ENCODE measurements around the gene OR1D2. TPM values are rescaled to one million over a fixed set of nuclear protein-coding genes. Genes with fewer than 3 reads are reported as not detected.

OR1D2 gene
- total and polyA plus RNA-seq, 7 donors: not detected

- H3K27ac ChIP-seq: no peak overlapping the region
- peak overlapping the region in 3 of 4 donors; percentile 75 to 80 (median 76) for H3K4me3 ChIP-seq
- intact Hi-C loops (cut with DNase I): loop anchor here (5.0 to 10.0 kb wide), 2 partner anchors 588 to 615 kb away; partner anchors contain the start of genes CTNS, EMC6, SHPK and TAX1BP3
- H3K36me3 ChIP-seq: no peaks in the 10 kb centered on the region
- TF ChIP-seq POLR2A (IDR thresholded peaks at IDR 0.05) (no peak), POLR2AphosphoS5 (IDR thresholded peaks at IDR 0.05) (no peak), EP300 (IDR thresholded peaks at IDR 0.05) (no peak), CTCF (IDR thresholded peaks at IDR 0.05) (no peak)
- H3K4me1 ChIP-seq: peaks cover 0 to 12% (median 8%) of the 10 kb centered on the region in 4 donors
- WGBS, 2 donors: 92 to 93% methylated on average over 8 of the region's 8 CpGs
- H3K9me3 ChIP-seq: no peaks in the 10 kb centered on the region
- no peaks in the 10 kb centered on the region for H3K27me3 ChIP-seq
- DNase-seq: no peak
These were observed 54.4 kb downstream of the OR1D2 start for GRCh38 chr17:3049705-3050295.

- intact Hi-C loops (cut with DNase I): loop anchor here (5.0 to 10.0 kb wide), 2 partner anchors 588 to 616 kb away; partner anchors contain the start of genes CTNS, EMC6, SHPK and TAX1BP3
- H3K4me1 ChIP-seq: peaks cover 0 to 12% (median 8%) of the 10 kb centered on the region in 4 donors
- no peaks in the 10 kb centered on the region for H3K27me3 ChIP-seq
- H3K36me3 ChIP-seq: no peaks in the 10 kb centered on the region
- peak overlapping the region; percentile 59 to 80 (median 76) for H3K4me3 ChIP-seq
- peaks cover 0 to 3% (median under 1%) of the 10 kb centered on the region in 4 donors for H3K9me3 ChIP-seq
- WGBS, 2 donors: 1% methylated on average over 50 of the region's 50 CpGs
- H3K27ac ChIP-seq: peak overlapping the region; percentile 71 to 80 (median 78)
- DNase-seq: peak; percentile 98
- TF ChIP-seq POLR2AphosphoS5 (IDR thresholded peaks at IDR 0.05): peak; percentile 28 to 66 (median 48)
- TF ChIP-seq CTCF (IDR thresholded peaks at IDR 0.05): peak; percentile 31 to 60 (median 51)
- TF ChIP-seq EP300 (IDR thresholded peaks at IDR 0.05): no peak
- peak in 1 of 2 donors; percentile 20 for TF ChIP-seq POLR2A (IDR thresholded peaks at IDR 0.05)
These were observed 55.3 kb downstream of the OR1D2 start for GRCh38 chr17:3048727-3049471.

GRCh38 chr17:3046753-3047152, 57.5 kb downstream of the OR1D2 start:
- H3K27ac ChIP-seq: no peak overlapping the region
- H3K4me3 ChIP-seq: no peak overlapping the region
- H3K27me3 ChIP-seq: peaks cover 0 to under 1% (median 0%) of the 10 kb centered on the region in 3 donors
- H3K4me1 ChIP-seq: peaks cover 0 to 12% (median 8%) of the 10 kb centered on the region in 4 donors
- no peaks in the 10 kb centered on the region for H3K36me3 ChIP-seq
- intact Hi-C loops (cut with DNase I): loop anchor here (5.0 to 10.0 kb wide), 2 partner anchors 591 to 618 kb away; partner anchors contain the start of genes CTNS, EMC6, SHPK and TAX1BP3
- 63 to 81% methylated on average over 3 of the region's 3 CpGs for WGBS, 2 donors
- peaks cover 0 to 9% (median 1%) of the 10 kb centered on the region in 4 donors for H3K9me3 ChIP-seq
- TF ChIP-seq CTCF (IDR thresholded peaks at IDR 0.05): no peak
- TF ChIP-seq POLR2AphosphoS5 (IDR thresholded peaks at IDR 0.05): no peak
- TF ChIP-seq POLR2A (IDR thresholded peaks at IDR 0.05): no peak
- no peak for TF ChIP-seq EP300 (IDR thresholded peaks at IDR 0.05)
- no peak for DNase-seq

- TF ChIP-seq POLR2A (IDR thresholded peaks at IDR 0.05) (no peak), EP300 (IDR thresholded peaks at IDR 0.05) (no peak), CTCF (IDR thresholded peaks at IDR 0.05) (no peak), POLR2AphosphoS5 (IDR thresholded peaks at IDR 0.05) (no peak)
- DNase-seq: no peak
- 66 to 68% methylated on average over 11 of the region's 11 CpGs for WGBS, 2 donors
These were observed 60.4 kb downstream of the OR1D2 start for GRCh38 chr17:3043737-3044365.

More at GRCh38 chr17:3043737-3044365, 60.4 kb downstream of the OR1D2 start:
- Histone ChIP-seq H3K4me3 (no peak overlapping the region), H3K27ac (no peak overlapping the region), H3K27me3 (peaks cover 0 to 7% (median 0%) of the 10 kb centered on the region in 3 donors), H3K4me1 (peaks cover 0 to 4% (median 2%) of the 10 kb centered on the region in 4 donors), H3K9me3 (peaks cover 0 to 9% (median 1%) of the 10 kb centered on the region in 4 donors), H3K36me3 (no peaks in the 10 kb centered on the region)
- intact Hi-C loops (cut with DNase I): loop anchor here (10.0 kb wide), 1 partner anchor 621 kb away; the partner anchor contains the start of genes EMC6 and TAX1BP3

Data from sigmoid colon (tissue), 7 donors.